Caco-2 (cell line): Measurements from ENCODE around the gene PTGFRN. TPM values are rescaled to one million over a fixed set of nuclear protein-coding genes. Genes with fewer than 3 reads are reported as not detected.

Experiments
- BruUV-seq: library from RNA; stranded (reverse); fragments of 400-500 nt; replicated peaks from 2 replicates; lab custom pipeline; 2021; lab: Mats Ljungman, UMichigan
- CTCF ChIA-PET: fragments of 300-600 bp; sonication (Branson Sonifier 250); formaldehyde crosslinking; loops from one replicate; lab custom pipeline; 2022; ENCODE audit warnings: antibody characterized with exemption; lab: Charles Lee
- POLR2A ChIA-PET: fragments of 300-600 bp; sonication (Branson Sonifier 250); formaldehyde crosslinking; loops from one replicate; lab custom pipeline; 2022; ENCODE audit warnings: antibody characterized with exemption; lab: Charles Lee
- DNase-seq, 2 experiments: peaks; one replicate each; pipeline versions ENCODE4 v3.0.0 to v3.0.0-alpha.2; 2020 to 2022
- H3K27me3 ChIP-seq: replicated peaks from 2 replicates; pipeline ENCODE4 v1.6.0; 2011; ENCODE audit warnings: low read length; ENCODE audit not compliant: control insufficient read depth, insufficient read depth
- H3K36me3 ChIP-seq: 2 replicates; pipeline ENCODE4 v1.5.1; 2011; ENCODE audit warnings: low read length; ENCODE audit not compliant: control insufficient read depth, insufficient read depth
- H3K4me1 ChIP-seq: fragments of 250-450 bp; sonication (Bioruptor Pico); 2 replicates; pipeline ENCODE4 v1.5.1; 2020; ENCODE audit warnings: mild to moderate bottlenecking
- H3K4me3 ChIP-seq: 2 replicates; pipeline ENCODE4 v1.5.1; 2011; ENCODE audit warnings: low read depth, mild to moderate bottlenecking, control low read depth, low read length
- H3K9me3 ChIP-seq: fragments of 250-450 bp; sonication (Bioruptor Pico); 2 replicates; pipeline ENCODE4 v1.5.1; 2020; ENCODE audit warnings: mild to moderate bottlenecking, moderate library complexity
- H3K27ac Mint-ChIP-seq: one replicate; pipeline ENCODE4 v1.8.0; 2022; ENCODE audit warnings: mixed read lengths; ENCODE audit not compliant: unreplicated experiment
- H3K27me3 Mint-ChIP-seq: one replicate; pipeline ENCODE4 v1.8.0; 2022; ENCODE audit warnings: mixed read lengths; ENCODE audit not compliant: insufficient read depth, unreplicated experiment
- H3K36me3 Mint-ChIP-seq: one replicate; pipeline ENCODE4 v1.8.0; 2022; ENCODE audit warnings: mild to moderate bottlenecking, mixed read lengths; ENCODE audit not compliant: insufficient read depth, unreplicated experiment
- H3K4me1 Mint-ChIP-seq: one replicate; pipeline ENCODE4 v1.8.0; 2022; ENCODE audit warnings: low read depth, mixed read lengths; ENCODE audit not compliant: unreplicated experiment
- H3K4me3 Mint-ChIP-seq: one replicate; pipeline ENCODE4 v1.8.0; 2022; ENCODE audit warnings: mild to moderate bottlenecking, moderate library complexity, mixed read lengths; ENCODE audit not compliant: unreplicated experiment
- H3K9me3 Mint-ChIP-seq: one replicate; pipeline ENCODE4 v1.8.0; 2022; ENCODE audit warnings: mixed read lengths; ENCODE audit not compliant: unreplicated experiment
- CTCF ChIP-seq, 2 experiments: fragments of 200-600 bp in 1 of 2; IDR thresholded peaks; 1 replicate in 1 of 2; 2 replicates in 1 of 2; pipeline versions ENCODE4 v1.5.1 to v1.8.0; 2011 to 2022; ENCODE audit warnings: antibody characterized with exemption in 1 of 2, control low read depth in 1 of 2, inconsistent platforms in 1 of 2, low read depth in 1 of 2, low read length in 1 of 2, mild to moderate bottlenecking in 1 of 2, moderate library complexity in 1 of 2; ENCODE audit not compliant: insufficient read depth in 1 of 2, severe bottlenecking in 1 of 2, unreplicated experiment in 1 of 2
- intact Hi-C: fragments of 100-400 bp; cut with micrococcal nuclease; formaldehyde crosslinking; loops from one replicate; pipeline ENCODE4 v1.10.0; 2022; ENCODE audit not compliant: unreplicated experiment
- total RNA-seq: library from RNA; stranded (reverse); gene quantifications from 2 replicates; pipeline ENCODE4 v1.2.3, GENCODE V29; 2022

PTGFRN gene
- total RNA-seq, 1 experiment from 2014 or later: 16.2 TPM

GRCh38 chr1:116908820-116909511, 750 bp upstream of the PTGFRN start:
- no peak for DNase-seq
- H3K27me3 ChIP-seq: no peaks in the 10 kb centered on the region
- H3K4me1 Mint-ChIP-seq: no peaks in the 10 kb centered on the region
- no peak overlapping the region for H3K4me3 Mint-ChIP-seq
- intact Hi-C loops: no loop called here
- no peaks in the 10 kb centered on the region for H3K9me3 ChIP-seq
- H3K27ac Mint-ChIP-seq: peak overlapping the region; percentile 42
- no peaks in the 10 kb centered on the region for H3K27me3 Mint-ChIP-seq
- TF ChIP-seq CTCF (IDR thresholded peaks at IDR 0.05; ENCODE audit: insufficient read depth in 1 of 2, low read depth in 1 of 2, low read length in 1 of 2, severe bottlenecking in 1 of 2, unreplicated experiment in 1 of 2): no peak
- BruUV-seq: no TSS peak
- no peaks in the 10 kb centered on the region for H3K9me3 Mint-ChIP-seq
- ChIA-PET POLR2A (no interaction called here), CTCF (no interaction called here)
- peaks cover 7% of the 10 kb centered on the region; the same call in 1 of the 2 replicates for H3K4me1 ChIP-seq
- H3K36me3 ChIP-seq: no peaks in the 10 kb centered on the region
- H3K4me3 ChIP-seq: peak overlapping the region; percentile 60; the same call in 1 of the 2 replicates
- no peaks in the 10 kb centered on the region for H3K36me3 Mint-ChIP-seq

- TF ChIP-seq CTCF (IDR thresholded peaks at IDR 0.05; ENCODE audit: insufficient read depth in 1 of 2, low read depth in 1 of 2, low read length in 1 of 2, severe bottlenecking in 1 of 2, unreplicated experiment in 1 of 2): no peak
- Histone ChIP-seq H3K4me3 (peak overlapping the region; percentile 60), H3K36me3 (no peaks in the 10 kb centered on the region), H3K4me1 (peaks cover 7% of the 10 kb centered on the region; the same call in 1 of the 2 replicates), H3K27me3 (no peaks in the 10 kb centered on the region), H3K9me3 (no peaks in the 10 kb centered on the region)
- POLR2A ChIA-PET: no interaction called here
- no peaks in the 10 kb centered on the region for H3K4me1 Mint-ChIP-seq
- no TSS peak for BruUV-seq
- intact Hi-C loops: loop anchor here (10.0 kb wide), 1 partner anchor 144 kb away; no protein-coding TSS in a partner anchor
- no peak overlapping the region for H3K4me3 Mint-ChIP-seq
- peak; percentile 38 to 49 for DNase-seq
- no peak overlapping the region for H3K27ac Mint-ChIP-seq
- CTCF ChIA-PET: no interaction called here
- H3K9me3 Mint-ChIP-seq: no peaks in the 10 kb centered on the region
- H3K27me3 Mint-ChIP-seq: no peaks in the 10 kb centered on the region
- no peaks in the 10 kb centered on the region for H3K36me3 Mint-ChIP-seq
Measured at GRCh38 chr1:116910379-116911187, 867 bp downstream of the PTGFRN start.

GRCh38 chr1:116911188-116911553, 1.5 kb downstream of the PTGFRN start:
- Mint-ChIP-seq H3K9me3 (no peaks in the 10 kb centered on the region), H3K27ac (no peak overlapping the region), H3K4me1 (no peaks in the 10 kb centered on the region), H3K4me3 (no peak overlapping the region), H3K36me3 (no peaks in the 10 kb centered on the region), H3K27me3 (no peaks in the 10 kb centered on the region)
- H3K4me1 ChIP-seq: peaks cover 7% of the 10 kb centered on the region; the same call in 1 of the 2 replicates
- no peaks in the 10 kb centered on the region for H3K36me3 ChIP-seq
- ChIA-PET POLR2A (no interaction called here), CTCF (no interaction called here)
- no TSS peak for BruUV-seq
- no peak for DNase-seq
- intact Hi-C loops: loop anchor here (10.0 kb wide), 1 partner anchor 144 kb away; no protein-coding TSS in a partner anchor
- H3K4me3 ChIP-seq: peak overlapping the region; percentile 60
- no peaks in the 10 kb centered on the region for H3K27me3 ChIP-seq
- TF ChIP-seq CTCF (IDR thresholded peaks at IDR 0.05; ENCODE audit: insufficient read depth in 1 of 2, low read depth in 1 of 2, low read length in 1 of 2, severe bottlenecking in 1 of 2, unreplicated experiment in 1 of 2): no peak
- no peaks in the 10 kb centered on the region for H3K9me3 ChIP-seq
